Measurements from ENCODE around the gene FAM131A. TPM values are rescaled to one million over a fixed set of nuclear protein-coding genes. Genes with fewer than 3 reads are reported as not detected.

FAM131A gene
- total and polyA plus RNA-seq, 9 of the 15 experiments (the other 6 are each of a cell fraction or from before 2014, with no cell fraction given): 0.48 to 11.1 (median 4.3) TPM

DNA sequence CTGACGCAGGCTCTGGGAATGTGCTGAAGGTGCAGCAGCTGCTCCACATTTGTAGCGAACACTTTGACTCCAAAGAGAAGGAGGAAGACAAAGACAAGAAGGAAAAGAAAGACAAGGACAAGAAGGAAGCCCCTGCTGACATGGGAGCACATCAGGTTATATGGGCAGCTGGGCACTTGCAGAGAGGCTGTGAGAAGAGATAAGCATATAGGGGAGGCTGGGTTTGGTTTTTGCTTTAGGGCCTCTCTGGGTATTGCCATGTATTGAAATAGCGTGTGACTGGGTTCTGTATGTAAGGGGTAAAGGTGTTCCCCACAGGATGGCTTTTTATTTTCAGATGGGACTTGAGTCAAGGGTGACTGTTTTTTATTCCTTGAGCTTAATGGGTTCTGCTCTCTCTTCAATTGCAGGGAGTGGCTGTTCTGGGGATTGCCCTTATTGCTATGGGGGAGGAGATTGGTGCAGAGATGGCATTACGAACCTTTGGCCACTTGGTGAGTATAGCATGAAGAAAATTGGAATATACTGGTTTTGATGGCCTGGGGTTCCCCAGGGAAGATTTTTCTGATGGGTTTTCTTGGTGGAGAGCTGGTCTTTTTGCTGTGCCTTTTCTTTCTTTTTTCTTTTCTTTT lies 30.9 kb upstream of the FAM131A start (continued):
- TF ChIP-seq, protein P1, sequence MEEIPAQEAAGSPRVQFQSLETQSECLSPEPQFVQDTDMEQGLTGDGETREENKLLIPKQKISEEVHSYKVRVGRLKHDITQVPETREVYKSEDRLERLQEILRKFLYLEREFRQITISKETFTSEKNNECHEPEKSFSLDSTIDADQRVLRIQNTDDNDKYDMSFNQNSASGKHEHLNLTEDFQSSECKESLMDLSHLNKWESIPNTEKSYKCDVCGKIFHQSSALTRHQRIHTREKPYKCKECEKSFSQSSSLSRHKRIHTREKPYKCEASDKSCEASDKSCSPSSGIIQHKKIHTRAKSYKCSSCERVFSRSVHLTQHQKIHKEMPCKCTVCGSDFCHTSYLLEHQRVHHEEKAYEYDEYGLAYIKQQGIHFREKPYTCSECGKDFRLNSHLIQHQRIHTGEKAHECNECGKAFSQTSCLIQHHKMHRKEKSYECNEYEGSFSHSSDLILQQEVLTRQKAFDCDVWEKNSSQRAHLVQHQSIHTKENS (CRISPR knock-in tag; IDR thresholded peaks at IDR 0.05): no peak

DNA sequence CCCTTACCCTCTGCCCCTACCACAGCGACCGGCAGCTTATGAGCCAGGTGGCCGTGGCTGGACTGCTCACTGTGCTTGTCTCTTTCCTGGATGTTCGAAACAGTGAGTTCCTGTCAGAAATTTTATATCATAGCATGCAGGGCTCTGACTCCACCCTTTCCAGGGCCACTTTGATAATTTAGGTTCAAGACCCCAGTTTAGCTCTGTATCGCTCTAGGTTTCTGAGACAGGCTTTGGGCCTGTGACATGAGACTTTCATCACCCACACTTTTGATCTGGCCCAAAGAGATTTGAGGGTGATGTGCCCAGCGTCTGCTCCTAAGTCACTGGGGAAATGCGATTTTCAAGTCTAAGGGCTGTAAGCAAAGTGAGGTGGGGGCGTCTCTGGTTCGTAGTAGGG lies 29.5 kb upstream of the FAM131A start:
- WGBS (ENCODE audit: insufficient coverage, low coverage, missing lambda C conversion rate): 95% methylated on average over 9 of the region's 9 CpGs
- no peak for DNase-seq (ENCODE audit: extremely low read depth in 1 of 4, low spot score in 3 of 4)

More for the DNA sequence above, 29.5 kb upstream of the FAM131A start:
- Histone ChIP-seq H3K4me2 (ENCODE audit: insufficient read depth, low read length) (no peak overlapping the region), H3K27me3 (ENCODE audit: control insufficient read depth in 2 of 2, insufficient read depth in 2 of 2, low read length in 2 of 2) (no peaks in the 10 kb centered on the region), H3K27ac (ENCODE audit: extremely low read depth, low read depth, low read length) (no peak overlapping the region), H3K36me3 (ENCODE audit: control insufficient read depth, insufficient read depth, low read length) (peaks cover 66% of the 10 kb centered on the region), H3K4me1 (replicated peaks in 1 of 2; ENCODE audit: control insufficient read depth in 2 of 2, insufficient read depth in 2 of 2, low read length in 2 of 2) (peaks cover 0 to under 1% of the 10 kb centered on the region in 2 experiments; a peak in 2 of 5 replicates), H3K9me1 (ENCODE audit: control insufficient read depth, insufficient read depth, low read length) (no peaks in the 10 kb centered on the region), H2AFZ (ENCODE audit: low read depth, low read length) (no peak overlapping the region), H3K4me3 (no peak overlapping the region), H4K20me1 (replicated peaks; ENCODE audit: control insufficient read depth, insufficient read depth, low read length) (0 out of 2 replicates have a peak, but pooled peaks cover 5% of the 10 kb centered on the region), H3K79me2 (ENCODE audit: control insufficient read depth, insufficient read depth, low read length) (no peaks in the 10 kb centered on the region), H3K9me3 (replicated peaks; ENCODE audit: control insufficient read depth, insufficient read depth, low read depth, low read length) (no peaks in the 10 kb centered on the region), H3K9ac (ENCODE audit: insufficient read depth in 1 of 2, low read depth in 2 of 2, low read length in 2 of 2) (no peak overlapping the region)
- FAIRE-seq (no peak), ATAC-seq (no peak)
- TF ChIP-seq CBX5 (IDR thresholded peaks at IDR 0.05; ENCODE audit: borderline replicate concordance, low read depth): no peak
- no peak for TF ChIP-seq SMAD3 (CRISPR knock-in tag; conservative IDR thresholded peaks at IDR 0.05)
- TF ChIP-seq HOXB6 (CRISPR knock-in tag; IDR thresholded peaks at IDR 0.05; ENCODE audit: borderline replicate concordance): no peak
- TF ChIP-seq RB1 (IDR thresholded peaks at IDR 0.05; ENCODE audit: low read depth): no peak
- no peak for TF ChIP-seq ZNF3 (CRISPR knock-in tag; IDR thresholded peaks at IDR 0.05)
- no peak for TF ChIP-seq DNMT1 (IDR thresholded peaks at IDR 0.05)
- no peak for TF ChIP-seq RBM25 (IDR thresholded peaks at IDR 0.05; ENCODE audit: low read depth, low read length, severe bottlenecking)
- ChIA-PET CTCF (ENCODE audit: low intra/inter-chr PET ratio) (no interaction called here), POLR2A (interaction anchor here (0.7 kb wide), 1 partner anchor 34 kb away, joined by 3 read pairs; no protein-coding TSS in a partner anchor)
- in situ Hi-C loops (cut with MboI): no loop called here
- BruUV-seq (replicated peaks): no TSS peak
- intact Hi-C loops (cut with micrococcal nuclease): no loop called here
